Neuron (in vitro differentiated cells): ENCODE measurements around the gene SLIRP.
"Not testable (repeated sequence)": the region's sequence is repeated elsewhere in the genome, so short reads cannot be mapped to it uniquely, and the experiment has no call there.

Experiments used
- H2AFZ ChIP-seq: one replicate; pipeline ENCODE4 v1.6.1; 2013; ENCODE audit warnings: low read depth, mild to moderate bottlenecking, inconsistent platforms, low read length, moderate library complexity
- H3K27me3 ChIP-seq: one replicate; pipeline ENCODE4 v1.6.1; 2013; ENCODE audit warnings: low read length; ENCODE audit not compliant: insufficient read depth
- H3K36me3 ChIP-seq: one replicate; pipeline ENCODE4 v1.6.1; 2013; ENCODE audit warnings: low read length; ENCODE audit not compliant: insufficient read depth
- H3K4me1 ChIP-seq: one replicate; pipeline ENCODE4 v1.6.1; 2013; ENCODE audit warnings: low read length; ENCODE audit not compliant: insufficient read depth
- H3K4me3 ChIP-seq: 2 replicates; pipeline ENCODE4 v1.5.1; 2013; ENCODE audit warnings: mild to moderate bottlenecking, low read length, moderate library complexity
- H3K9me3 ChIP-seq: one replicate; pipeline ENCODE4 v1.6.1; 2013; ENCODE audit warnings: low read length

SLIRP gene

GRCh38 chr14:77707724-77708408 is at the start of gene SLIRP, which contains the start of gene ALKBH1:
SLIRP (plus strand) TSS chr14:77708103; CDS start chr14:77708112, 9 bp downstream.
ALKBH1 (minus strand) TSS chr14:77708023; CDS start chr14:77708004, 19 bp downstream.
- Histone ChIP-seq H3K9me3 (no peaks in the 10 kb centered on the region), H3K4me1 (peaks cover 27% of the 10 kb centered on the region), H3K4me3 (peak within 1 kb of the TSS; percentile 67), H3K36me3 (peaks cover 43% of the 10 kb centered on the region), H2AFZ (peak within 1 kb of the TSS; percentile 30), H3K27me3 (no peaks in the 10 kb centered on the region)

- H3K9me3 ChIP-seq = no peaks in the 10 kb centered on the region
- no peak overlapping the region for H2AFZ ChIP-seq
- no peaks in the 10 kb centered on the region for H3K36me3 ChIP-seq
- no peak overlapping the region for H3K4me3 ChIP-seq
- peaks cover 16% of the 10 kb centered on the region for H3K4me1 ChIP-seq
- no peaks in the 10 kb centered on the region for H3K27me3 ChIP-seq
Measured at GRCh38 chr14:77659831-77660230, 48.1 kb upstream of the SLIRP start.

GRCh38 chr14:77660754-77661153 is 47.1 kb upstream of the SLIRP start:
- no peaks in the 10 kb centered on the region for H3K36me3 ChIP-seq
- no peaks in the 10 kb centered on the region for H3K9me3 ChIP-seq
- H2AFZ ChIP-seq = no peak overlapping the region
- H3K27me3 ChIP-seq = no peaks in the 10 kb centered on the region
- no peak overlapping the region for H3K4me3 ChIP-seq
- peaks cover 13% of the 10 kb centered on the region for H3K4me1 ChIP-seq

- not testable (repeated sequence) for H3K4me3 ChIP-seq, H3K9me3 ChIP-seq, H2AFZ ChIP-seq, H3K36me3 ChIP-seq, H3K27me3 ChIP-seq
- peaks cover 13% of the 10 kb centered on the region for H3K4me1 ChIP-seq
Measured at GRCh38 chr14:77661562-77661961, 46.3 kb upstream of the SLIRP start.

GRCh38 chr14:77663293-77663692 is 44.6 kb upstream of the SLIRP start:
- no peak overlapping the region for H3K4me3 ChIP-seq
- H3K9me3 ChIP-seq = no peaks in the 10 kb centered on the region
- H3K4me1 ChIP-seq = peaks cover 13% of the 10 kb centered on the region
- H2AFZ ChIP-seq = no peak overlapping the region
- no peaks in the 10 kb centered on the region for H3K36me3 ChIP-seq
- no peaks in the 10 kb centered on the region for H3K27me3 ChIP-seq

- Histone ChIP-seq H3K4me1 (peaks cover 2% of the 10 kb centered on the region), H3K4me3 (no peak overlapping the region), H3K27me3 (no peaks in the 10 kb centered on the region), H2AFZ (no peak overlapping the region), H3K36me3 (peaks cover 2% of the 10 kb centered on the region), H3K9me3 (no peaks in the 10 kb centered on the region)
Measured at GRCh38 chr14:77667331-77667730, 40.6 kb upstream of the SLIRP start.

GRCh38 chr14:77673193-77673592 is 34.7 kb upstream of the SLIRP start:
- H3K4me1 ChIP-seq = peaks cover 16% of the 10 kb centered on the region
- H2AFZ ChIP-seq = no peak overlapping the region
- peaks cover 41% of the 10 kb centered on the region for H3K36me3 ChIP-seq
- no peak overlapping the region for H3K4me3 ChIP-seq
- no peaks in the 10 kb centered on the region for H3K27me3 ChIP-seq
- peaks cover 3% of the 10 kb centered on the region for H3K9me3 ChIP-seq

- Histone ChIP-seq H3K36me3 (peaks cover 49% of the 10 kb centered on the region), H3K4me3 (no peak overlapping the region), H3K4me1 (peaks cover 16% of the 10 kb centered on the region), H3K27me3 (no peaks in the 10 kb centered on the region), H3K9me3 (peaks cover 3% of the 10 kb centered on the region), H2AFZ (no peak overlapping the region)
Measured at GRCh38 chr14:77674931-77675330, 33.0 kb upstream of the SLIRP start.

GRCh38 chr14:77681196-77682157 is 26.4 kb upstream of the SLIRP start:
- H3K36me3 ChIP-seq = peaks cover 30% of the 10 kb centered on the region
- no peaks in the 10 kb centered on the region for H3K9me3 ChIP-seq
- no peaks in the 10 kb centered on the region for H3K4me1 ChIP-seq
- no peaks in the 10 kb centered on the region for H3K27me3 ChIP-seq
- H3K4me3 ChIP-seq = no peak overlapping the region
- H2AFZ ChIP-seq = no peak overlapping the region

- H3K36me3 ChIP-seq = peaks cover 31% of the 10 kb centered on the region
- no peak overlapping the region for H2AFZ ChIP-seq
- H3K27me3 ChIP-seq = no peaks in the 10 kb centered on the region
- no peaks in the 10 kb centered on the region for H3K4me1 ChIP-seq
- H3K9me3 ChIP-seq = no peaks in the 10 kb centered on the region
- no peak overlapping the region for H3K4me3 ChIP-seq
Measured at GRCh38 chr14:77682158-77682553, 25.7 kb upstream of the SLIRP start.

- Histone ChIP-seq H3K27me3 (no peaks in the 10 kb centered on the region), H3K4me1 (no peaks in the 10 kb centered on the region), H2AFZ (no peak overlapping the region), H3K9me3 (no peaks in the 10 kb centered on the region), H3K36me3 (peaks cover 49% of the 10 kb centered on the region), H3K4me3 (no peak overlapping the region)
Measured at GRCh38 chr14:77691259-77691658, 16.6 kb upstream of the SLIRP start.

GRCh38 chr14:77707355-77707723 is 564 bp upstream of the SLIRP start:
- H2AFZ ChIP-seq = peak overlapping the region; percentile 30
- peaks cover 27% of the 10 kb centered on the region for H3K4me1 ChIP-seq
- peaks cover 44% of the 10 kb centered on the region for H3K36me3 ChIP-seq
- H3K27me3 ChIP-seq = no peaks in the 10 kb centered on the region
- H3K9me3 ChIP-seq = no peaks in the 10 kb centered on the region
- peak overlapping the region; percentile 67 for H3K4me3 ChIP-seq

- Histone ChIP-seq H2AFZ (no peak overlapping the region), H3K36me3 (peaks cover 44% of the 10 kb centered on the region), H3K4me3 (peak overlapping the region; percentile 67), H3K27me3 (no peaks in the 10 kb centered on the region), H3K4me1 (peaks cover 27% of the 10 kb centered on the region), H3K9me3 (no peaks in the 10 kb centered on the region)
Measured at GRCh38 chr14:77708749-77709148, 846 bp downstream of the SLIRP start.
